HG02610 (cell line): ENCODE results near the gene PTPRN2.
"Not testable (repeated sequence)": the region's sequence is repeated elsewhere in the genome, so short reads cannot be mapped to it uniquely, and the experiment has no call there.

Experiments used
- ATAC-seq: cut with Tn5 transposase; IDR thresholded peaks from one replicate; pipeline ENCODE4 v1.9.1; 2021; ENCODE audit warnings: mild to moderate bottlenecking, moderate library complexity; ENCODE audit not compliant: unreplicated experiment

The PTPRN2 gene

GRCh38 chr7:158520825-158521224 is 66.8 kb downstream of the PTPRN2 start:
- no peak for ATAC-seq

- ATAC-seq: no peak
Observed at GRCh38 chr7:158519633-158520174, 67.9 kb downstream of the PTPRN2 start.

GRCh38 chr7:158518980-158519632 is 68.5 kb downstream of the PTPRN2 start:
- no peak for ATAC-seq

GRCh38 chr7:158517571-158517970 is 70.1 kb downstream of the PTPRN2 start:
- no peak for ATAC-seq

- ATAC-seq: no peak
Observed at GRCh38 chr7:158517072-158517471, 70.6 kb downstream of the PTPRN2 start.

GRCh38 chr7:158516524-158516923 is 71.1 kb downstream of the PTPRN2 start:
- no peak for ATAC-seq

- ATAC-seq: no peak
Observed at GRCh38 chr7:158512869-158513268, 74.8 kb downstream of the PTPRN2 start.

- no peak for ATAC-seq
Observed at GRCh38 chr7:158512042-158512441, 75.6 kb downstream of the PTPRN2 start.

- no peak for ATAC-seq
Observed at GRCh38 chr7:158508802-158509385, 78.7 kb downstream of the PTPRN2 start.

- not testable (repeated sequence) for ATAC-seq
Observed at GRCh38 chr7:158508321-158508720, 79.3 kb downstream of the PTPRN2 start.

GRCh38 chr7:158507917-158508316 is 79.7 kb downstream of the PTPRN2 start:
- no peak for ATAC-seq

GRCh38 chr7:158507175-158507574 is 80.4 kb downstream of the PTPRN2 start:
- not testable (repeated sequence) for ATAC-seq

GRCh38 chr7:158506626-158507025 is 81.0 kb downstream of the PTPRN2 start:
- ATAC-seq: no peak

- ATAC-seq: no peak
Observed at GRCh38 chr7:158505683-158506082, 81.9 kb downstream of the PTPRN2 start.

GRCh38 chr7:158502068-158502750 is 85.4 kb downstream of the PTPRN2 start:
- ATAC-seq: no peak

GRCh38 chr7:158501393-158502067 is 86.1 kb downstream of the PTPRN2 start:
- no peak for ATAC-seq

GRCh38 chr7:158500651-158501052 is 87.0 kb downstream of the PTPRN2 start:
- no peak for ATAC-seq

- ATAC-seq: no peak
Observed at GRCh38 chr7:158499082-158499455, 88.6 kb downstream of the PTPRN2 start.

GRCh38 chr7:158498443-158499081 is 89.1 kb downstream of the PTPRN2 start:
- ATAC-seq: no peak

- ATAC-seq: no peak
Observed at GRCh38 chr7:158497627-158498026, 90.0 kb downstream of the PTPRN2 start.

GRCh38 chr7:158495786-158496185 is 91.8 kb downstream of the PTPRN2 start:
- no peak for ATAC-seq
